Epithelial cell of esophagus (primary cell): ENCODE data around the gene ENTHD1.

ENCODE experiments used
- DNase-seq: peaks from one replicate; pipeline ENCODE4 v3.0.0; 2010; ENCODE audit warnings: low read depth
- H3K4me3 ChIP-seq: 2 replicates; pipeline ENCODE4 v1.5.1; 2011; ENCODE audit warnings: mild to moderate bottlenecking, low read length, control low read depth
- CTCF ChIP-seq: IDR thresholded peaks from 2 replicates; pipeline ENCODE4 v1.5.1; 2011; ENCODE audit warnings: low read depth, mild to moderate bottlenecking, low read length, control low read depth, inconsistent platforms; ENCODE audit not compliant: insufficient read depth; ENCODE audit errors: missing control alignments

Gene ENTHD1

GRCh38 chr22:39932166-39932565, 38.6 kb upstream of the ENTHD1 start:
- no peak overlapping the region for H3K4me3 ChIP-seq
- DNase-seq, result peak; percentile 55
- TF ChIP-seq CTCF, result no peak

- TF ChIP-seq CTCF, result no peak
- no peak overlapping the region for H3K4me3 ChIP-seq
- DNase-seq, result no peak
Measured at GRCh38 chr22:39931251-39931650, 37.7 kb upstream of the ENTHD1 start.

GRCh38 chr22:39928536-39929520, 35.3 kb upstream of the ENTHD1 start:
- TF ChIP-seq CTCF, result no peak
- H3K4me3 ChIP-seq, result no peak overlapping the region
- DNase-seq, result peak; percentile 92

GRCh38 chr22:39927544-39927943, 34.0 kb upstream of the ENTHD1 start:
- H3K4me3 ChIP-seq, result no peak overlapping the region
- no peak for TF ChIP-seq CTCF
- no peak for DNase-seq

GRCh38 chr22:39926753-39927152, 33.2 kb upstream of the ENTHD1 start:
- no peak overlapping the region for H3K4me3 ChIP-seq
- DNase-seq, result no peak
- no peak for TF ChIP-seq CTCF

- H3K4me3 ChIP-seq, result no peak overlapping the region
- no peak for DNase-seq
- TF ChIP-seq CTCF, result no peak
Measured at GRCh38 chr22:39925909-39926679, 32.5 kb upstream of the ENTHD1 start.

GRCh38 chr22:39925273-39925672, 31.7 kb upstream of the ENTHD1 start:
- no peak for DNase-seq
- no peak for TF ChIP-seq CTCF
- no peak overlapping the region for H3K4me3 ChIP-seq
